Measurements from ENCODE around the gene PRDM16.

Gene PRDM16

DNA sequence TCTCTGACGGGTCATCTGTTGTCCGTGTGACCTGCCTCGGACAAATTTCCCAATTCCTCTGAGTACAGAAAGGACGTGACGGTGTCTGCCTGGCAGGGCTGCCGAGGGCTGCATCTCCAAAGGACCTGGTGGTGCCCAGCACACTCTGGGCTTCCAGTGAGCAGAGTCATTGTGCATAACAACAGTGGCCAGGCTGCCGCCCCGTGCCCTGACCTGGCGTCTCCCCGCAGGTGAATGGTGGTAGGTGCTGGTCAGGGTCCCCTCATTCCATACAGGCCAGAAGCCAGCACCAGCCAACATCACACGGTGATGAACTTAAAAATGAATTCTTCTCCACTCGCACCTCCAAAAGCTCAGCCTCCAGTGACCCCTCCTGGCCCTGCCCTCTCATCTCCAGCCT, 28.2 kb downstream of the PRDM16 start:
- no peak overlapping the region for H3K4me3 ChIP-seq (ENCODE audit: low read depth, low read length)
- no peak for DNase-seq (ENCODE audit: low read depth)
- TF ChIP-seq, protein P1, sequence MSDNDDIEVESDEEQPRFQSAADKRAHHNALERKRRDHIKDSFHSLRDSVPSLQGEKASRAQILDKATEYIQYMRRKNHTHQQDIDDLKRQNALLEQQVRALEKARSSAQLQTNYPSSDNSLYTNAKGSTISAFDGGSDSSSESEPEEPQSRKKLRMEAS (IDR thresholded peaks at IDR 0.05; ENCODE audit: low read depth, low read length), result no peak
- TF ChIP-seq POLR2A (IDR thresholded peaks at IDR 0.05; ENCODE audit: extremely low read depth, insufficient read length) (no peak), MYC (IDR thresholded peaks at IDR 0.05; ENCODE audit: low read depth, low read length) (no peak)
- TF ChIP-seq, protein P2, sequence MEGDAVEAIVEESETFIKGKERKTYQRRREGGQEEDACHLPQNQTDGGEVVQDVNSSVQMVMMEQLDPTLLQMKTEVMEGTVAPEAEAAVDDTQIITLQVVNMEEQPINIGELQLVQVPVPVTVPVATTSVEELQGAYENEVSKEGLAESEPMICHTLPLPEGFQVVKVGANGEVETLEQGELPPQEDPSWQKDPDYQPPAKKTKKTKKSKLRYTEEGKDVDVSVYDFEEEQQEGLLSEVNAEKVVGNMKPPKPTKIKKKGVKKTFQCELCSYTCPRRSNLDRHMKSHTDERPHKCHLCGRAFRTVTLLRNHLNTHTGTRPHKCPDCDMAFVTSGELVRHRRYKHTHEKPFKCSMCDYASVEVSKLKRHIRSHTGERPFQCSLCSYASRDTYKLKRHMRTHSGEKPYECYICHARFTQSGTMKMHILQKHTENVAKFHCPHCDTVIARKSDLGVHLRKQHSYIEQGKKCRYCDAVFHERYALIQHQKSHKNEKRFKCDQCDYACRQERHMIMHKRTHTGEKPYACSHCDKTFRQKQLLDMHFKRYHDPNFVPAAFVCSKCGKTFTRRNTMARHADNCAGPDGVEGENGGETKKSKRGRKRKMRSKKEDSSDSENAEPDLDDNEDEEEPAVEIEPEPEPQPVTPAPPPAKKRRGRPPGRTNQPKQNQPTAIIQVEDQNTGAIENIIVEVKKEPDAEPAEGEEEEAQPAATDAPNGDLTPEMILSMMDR (IDR thresholded peaks at IDR 0.05; ENCODE audit: low read depth, low read length), result no peak

DNA sequence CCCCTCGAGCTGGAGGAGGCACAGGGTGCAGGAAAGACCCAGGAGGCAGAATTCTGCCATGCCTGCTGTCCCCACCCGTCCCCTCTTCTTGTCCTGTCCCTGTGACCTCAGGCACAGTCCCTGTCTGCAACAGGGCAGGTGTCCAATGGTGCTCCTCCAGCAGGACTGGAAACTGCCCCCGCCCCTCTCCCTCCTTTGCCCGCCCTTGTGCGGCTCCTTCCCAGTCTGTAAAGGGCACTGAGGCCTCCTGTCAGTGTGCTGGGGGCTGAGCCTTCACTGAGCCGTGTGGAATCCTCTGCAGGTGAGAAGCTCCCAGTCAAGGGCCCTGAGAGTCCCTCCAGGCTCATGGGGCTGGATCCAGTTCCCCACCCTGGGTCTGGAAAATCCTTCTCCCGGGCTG, 28.9 kb downstream of the PRDM16 start:
- DNase-seq (ENCODE audit: low read depth), result no peak
- no peak overlapping the region for H3K4me3 ChIP-seq (ENCODE audit: low read depth, low read length)
- TF ChIP-seq, protein P2 (IDR thresholded peaks at IDR 0.05; ENCODE audit: low read depth, low read length), result no peak
- TF ChIP-seq, protein P1 (IDR thresholded peaks at IDR 0.05; ENCODE audit: low read depth, low read length), result no peak
- TF ChIP-seq MYC (IDR thresholded peaks at IDR 0.05; ENCODE audit: low read depth, low read length) (no peak), POLR2A (IDR thresholded peaks at IDR 0.05; ENCODE audit: extremely low read depth, insufficient read length) (no peak)

DNA sequence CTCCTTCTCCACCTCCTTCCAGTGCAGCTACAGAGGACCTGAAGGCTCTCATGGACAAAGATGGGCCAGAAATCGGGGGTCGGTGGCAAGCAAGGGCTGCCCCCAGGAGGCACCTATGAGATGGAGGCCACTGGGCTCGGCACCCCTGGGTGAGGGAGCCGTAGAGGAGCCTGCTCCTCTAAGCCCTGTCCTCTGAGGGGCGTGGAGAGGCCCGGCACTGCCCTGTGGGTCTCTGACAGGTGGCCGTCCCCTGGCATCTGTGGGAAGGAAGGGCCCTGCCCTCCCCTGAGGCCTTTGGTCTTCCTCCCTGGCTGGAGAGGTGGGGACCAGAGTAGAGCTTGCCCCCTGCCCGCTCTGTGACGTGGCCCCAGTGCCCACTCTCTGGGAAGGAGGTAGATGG, 30.9 kb downstream of the PRDM16 start:
- TF ChIP-seq, protein P1 (IDR thresholded peaks at IDR 0.05; ENCODE audit: low read depth, low read length), result no peak
- no peak overlapping the region for H3K4me3 ChIP-seq (ENCODE audit: low read depth, low read length)
- no peak for DNase-seq (ENCODE audit: low read depth)

DNA sequence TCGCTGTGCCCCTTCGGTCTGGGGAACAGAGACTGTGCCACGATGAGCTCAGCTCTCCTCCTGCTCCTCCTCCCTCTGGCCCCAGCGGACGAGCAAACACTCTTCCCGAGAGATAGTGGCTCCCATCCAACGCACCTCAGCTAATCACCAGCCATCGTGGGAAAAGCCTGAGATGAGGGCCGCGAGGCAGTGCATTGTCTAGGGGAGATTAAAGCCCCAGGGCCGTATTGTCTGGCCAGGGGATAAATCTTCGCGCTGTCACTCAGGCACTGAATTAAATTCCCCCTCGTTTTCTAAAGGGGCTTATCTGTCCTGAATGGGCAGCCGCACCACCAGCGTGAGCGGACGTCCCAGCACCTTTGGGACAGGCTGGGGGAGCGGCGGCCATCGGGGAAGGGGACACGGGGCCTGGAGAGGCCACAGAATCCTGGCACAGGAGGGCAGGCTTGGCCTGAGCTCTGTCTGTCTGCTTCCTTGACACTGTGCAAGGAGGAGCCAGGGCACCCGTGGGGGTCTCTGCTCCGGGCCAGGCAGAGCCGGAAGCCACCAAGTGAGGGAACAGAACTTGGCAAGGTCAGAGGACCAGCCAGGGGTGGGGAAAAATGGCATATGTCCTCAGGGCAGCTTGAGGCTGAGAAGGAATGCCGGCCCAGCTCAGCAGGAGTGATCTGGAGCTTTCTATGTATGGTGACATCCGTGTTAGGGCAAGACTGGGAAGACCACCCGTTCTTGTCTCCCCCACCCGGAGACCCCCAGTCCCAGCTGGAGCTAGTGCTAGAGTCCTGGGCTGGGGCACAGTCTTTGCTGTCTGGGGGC, 32.3 kb downstream of the PRDM16 start:
- DNase-seq (ENCODE audit: low read depth), result no peak
- H3K4me3 ChIP-seq (ENCODE audit: low read depth, low read length), result no peak overlapping the region
- TF ChIP-seq, protein P2 (IDR thresholded peaks at IDR 0.05; ENCODE audit: low read depth, low read length), result no peak
- no peak for TF ChIP-seq POLR2A (IDR thresholded peaks at IDR 0.05; ENCODE audit: extremely low read depth, insufficient read length)
- TF ChIP-seq MYC (IDR thresholded peaks at IDR 0.05; ENCODE audit: low read depth, low read length), result no peak
- TF ChIP-seq, protein P1 (IDR thresholded peaks at IDR 0.05; ENCODE audit: low read depth, low read length), result no peak

DNA sequence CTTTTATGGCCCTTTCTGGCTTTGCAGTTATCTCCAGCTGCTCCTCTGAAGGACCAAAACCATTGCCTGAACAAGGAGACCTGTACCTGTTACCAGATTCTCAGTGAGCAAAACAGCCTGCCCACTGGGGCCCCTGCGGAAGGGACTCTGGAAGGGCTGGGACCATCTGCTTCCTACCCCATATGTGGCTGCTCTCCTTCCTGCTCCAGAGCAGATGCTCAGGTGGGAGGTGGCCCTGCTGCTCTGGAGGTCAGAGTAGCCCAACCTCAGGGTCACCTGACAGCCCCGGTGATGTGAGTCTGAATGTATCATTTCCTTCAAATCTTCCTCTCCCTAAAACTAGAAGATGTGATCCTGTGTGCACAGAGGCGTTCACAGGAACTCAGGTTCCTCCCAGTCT, 33.6 kb downstream of the PRDM16 start:
- DNase-seq (ENCODE audit: low read depth), result no peak
- TF ChIP-seq, protein P1 (IDR thresholded peaks at IDR 0.05; ENCODE audit: low read depth, low read length), result no peak
- no peak for TF ChIP-seq POLR2A (IDR thresholded peaks at IDR 0.05; ENCODE audit: extremely low read depth, insufficient read length)
- TF ChIP-seq, protein P2 (IDR thresholded peaks at IDR 0.05; ENCODE audit: low read depth, low read length), result no peak
- no peak for TF ChIP-seq MYC (IDR thresholded peaks at IDR 0.05; ENCODE audit: low read depth, low read length)
- H3K4me3 ChIP-seq (ENCODE audit: low read depth, low read length), result no peak overlapping the region

DNA sequence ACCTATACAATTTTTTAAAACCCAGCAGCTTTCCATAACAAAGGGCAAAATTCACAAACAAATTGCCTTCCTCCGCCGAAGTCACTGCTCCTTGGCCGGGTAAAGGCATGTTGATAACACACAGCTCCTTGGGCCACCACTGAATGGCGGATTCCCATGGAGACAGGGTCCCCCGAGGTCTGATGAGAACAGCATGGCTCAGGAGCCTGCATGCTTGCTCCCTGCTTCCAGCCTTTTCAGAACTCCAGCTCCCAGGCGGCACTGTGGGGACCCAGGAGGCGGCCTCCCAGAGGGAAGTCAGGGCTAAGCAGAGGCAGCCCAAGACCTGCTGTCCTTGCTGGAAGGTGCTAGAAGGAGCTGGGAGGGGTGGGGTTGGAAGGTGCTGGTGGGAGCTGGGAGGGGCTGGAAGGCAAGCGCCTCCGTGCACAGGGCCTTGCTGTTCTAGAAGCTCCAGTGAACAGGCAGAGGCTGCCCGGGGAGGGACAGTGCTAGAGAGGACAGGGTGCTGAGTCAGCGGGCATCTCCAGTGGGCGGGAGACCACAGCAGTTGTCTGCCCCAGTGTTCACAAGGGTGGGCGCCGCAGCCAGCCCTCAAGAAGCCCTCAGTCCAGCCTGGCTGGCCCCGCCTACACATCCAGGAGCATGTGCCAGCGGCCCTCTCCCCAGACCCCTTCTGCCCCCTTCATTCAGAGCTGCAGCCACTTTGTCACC, 35.1 kb downstream of the PRDM16 start:
- TF ChIP-seq POLR2A (IDR thresholded peaks at IDR 0.05; ENCODE audit: extremely low read depth, insufficient read length) (no peak), MYC (IDR thresholded peaks at IDR 0.05; ENCODE audit: low read depth, low read length) (no peak)
- TF ChIP-seq, protein P1 (IDR thresholded peaks at IDR 0.05; ENCODE audit: low read depth, low read length), result no peak
- TF ChIP-seq, protein P2 (IDR thresholded peaks at IDR 0.05; ENCODE audit: low read depth, low read length), result no peak
- H3K4me3 ChIP-seq (ENCODE audit: low read depth, low read length), result no peak overlapping the region
- DNase-seq (ENCODE audit: low read depth), result no peak
